Esophagus muscularis mucosa (tissue), 3 donors: Measurements from ENCODE around the gene CNGA3.

Source experiments
- POLR2AphosphoS5 ChIP-seq, 2 donors: sonication (generic); formaldehyde crosslinking; IDR thresholded peaks; one replicate each; pipeline ENCODE4 v1.6.1; 2017; ENCODE audit warnings: antibody characterized with exemption in 2 of 2
- TF ChIP-seq, protein P1 (sequence below), 3 experiments: fragments of 200-600 bp in 2 of 3; fragments of 450-650 bp in 1 of 3; sonication (generic) in 2 of 3; IDR thresholded peaks; one replicate each; pipeline ENCODE4 v1.5.1; 2017 to 2019; ENCODE audit warnings: antibody characterized with exemption in 3 of 3, mild to moderate bottlenecking in 2 of 3, moderate library complexity in 1 of 3

DNA sequence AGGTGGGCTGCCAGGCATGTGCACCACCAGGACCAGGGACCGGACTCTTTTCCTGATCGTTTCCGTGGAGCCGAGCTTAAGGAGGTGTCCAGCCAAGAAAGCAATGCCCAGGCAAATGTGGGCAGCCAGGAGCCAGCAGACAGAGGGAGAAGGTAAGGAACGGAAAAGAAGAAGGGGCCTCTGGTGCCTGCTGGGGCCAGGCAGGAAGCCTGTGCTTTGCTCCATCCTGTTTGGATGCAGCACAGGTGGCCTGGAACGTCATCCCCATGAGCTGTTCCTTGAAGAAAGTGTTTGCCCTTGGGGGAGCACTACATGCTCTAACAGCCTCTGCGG, 33.9 kb downstream of the CNGA3 start:
- TF ChIP-seq, protein P1, sequence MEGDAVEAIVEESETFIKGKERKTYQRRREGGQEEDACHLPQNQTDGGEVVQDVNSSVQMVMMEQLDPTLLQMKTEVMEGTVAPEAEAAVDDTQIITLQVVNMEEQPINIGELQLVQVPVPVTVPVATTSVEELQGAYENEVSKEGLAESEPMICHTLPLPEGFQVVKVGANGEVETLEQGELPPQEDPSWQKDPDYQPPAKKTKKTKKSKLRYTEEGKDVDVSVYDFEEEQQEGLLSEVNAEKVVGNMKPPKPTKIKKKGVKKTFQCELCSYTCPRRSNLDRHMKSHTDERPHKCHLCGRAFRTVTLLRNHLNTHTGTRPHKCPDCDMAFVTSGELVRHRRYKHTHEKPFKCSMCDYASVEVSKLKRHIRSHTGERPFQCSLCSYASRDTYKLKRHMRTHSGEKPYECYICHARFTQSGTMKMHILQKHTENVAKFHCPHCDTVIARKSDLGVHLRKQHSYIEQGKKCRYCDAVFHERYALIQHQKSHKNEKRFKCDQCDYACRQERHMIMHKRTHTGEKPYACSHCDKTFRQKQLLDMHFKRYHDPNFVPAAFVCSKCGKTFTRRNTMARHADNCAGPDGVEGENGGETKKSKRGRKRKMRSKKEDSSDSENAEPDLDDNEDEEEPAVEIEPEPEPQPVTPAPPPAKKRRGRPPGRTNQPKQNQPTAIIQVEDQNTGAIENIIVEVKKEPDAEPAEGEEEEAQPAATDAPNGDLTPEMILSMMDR (IDR thresholded peaks at IDR 0.05): no peak
- no peak for TF ChIP-seq POLR2AphosphoS5 (IDR thresholded peaks at IDR 0.05)
